ENCODE measurements around the gene KIF2C. TPM values are rescaled to one million over a fixed set of nuclear protein-coding genes. Genes with fewer than 3 reads are reported as not detected.

The KIF2C gene
- total and polyA plus RNA-seq, 9 of the 15 experiments (the other 6 are each of a cell fraction or from before 2014, with no cell fraction given): 84.9 to 226 (median 169) TPM

- TF ChIP-seq ZNF398 (CRISPR knock-in tag; IDR thresholded peaks at IDR 0.05): peak; percentile 6; the same call in 1 of the 2 replicates
- peak; percentile 96 for TF ChIP-seq ZNF780A (CRISPR knock-in tag; IDR thresholded peaks at IDR 0.05)
- TF ChIP-seq HNRNPUL1 (IDR thresholded peaks at IDR 0.05; ENCODE audit: low read length): peak; percentile 99
- TF ChIP-seq RBM39 (optimal IDR thresholded peaks at IDR 0.05; ENCODE audit: low read depth, low read length): peak; percentile 99
- peak; percentile 63; the same call in 1 of the 2 replicates for TF ChIP-seq MAX (CRISPR knock-in tag; IDR thresholded peaks at IDR 0.05)
- peak; percentile 60 for TF ChIP-seq GABPA (tag; conservative IDR thresholded peaks at IDR 0.05; ENCODE audit: low read depth)
- TF ChIP-seq ZNF263 (CRISPR knock-in tag; IDR thresholded peaks at IDR 0.05; ENCODE audit: borderline replicate concordance): peak; percentile 77; the same call in 1 of the 2 replicates
- TF ChIP-seq ZNF184 (CRISPR knock-in tag; IDR thresholded peaks at IDR 0.05): no peak
- TF ChIP-seq NR4A1 (CRISPR knock-in tag; IDR thresholded peaks at IDR 0.05): peak; percentile 66; the same call in 1 of the 2 replicates
- 0 out of 2 replicates have a peak, but pooled peaks have one; percentile 60 for TF ChIP-seq NR4A1 (tag; IDR thresholded peaks at IDR 0.05)
- peak in 1 of 3 experiments; percentile 80 for TF ChIP-seq YY1 (IDR thresholded peaks at IDR 0.05; ENCODE audit: borderline replicate concordance in 1 of 3, control insufficient read depth in 1 of 3, extremely low read depth in 1 of 3, insufficient read depth in 3 of 3, insufficient read length in 1 of 3, insufficient replicate concordance in 2 of 3, low read depth in 1 of 3, low read length in 2 of 3)
- TF ChIP-seq ZNF232 (CRISPR knock-in tag; IDR thresholded peaks at IDR 0.05): no peak
- TF ChIP-seq ZNF3 (CRISPR knock-in tag; IDR thresholded peaks at IDR 0.05): peak; percentile 96
- peak; percentile 62; the same call in 1 of the 2 replicates for TF ChIP-seq SMC3 (conservative IDR thresholded peaks at IDR 0.05; ENCODE audit: insufficient read depth, low read depth, low read length)
- TF ChIP-seq RFX1 (IDR thresholded peaks at IDR 0.05): peak; percentile 74
- peak; percentile 96 for TF ChIP-seq ZNF280B (CRISPR knock-in tag; IDR thresholded peaks at IDR 0.05)
- peak; percentile 99 for TF ChIP-seq RFX7 (CRISPR knock-in tag; IDR thresholded peaks at IDR 0.05)
- 0 out of 2 replicates have a peak, but pooled peaks have one; percentile 37 for TF ChIP-seq HMGXB4 (CRISPR knock-in tag; IDR thresholded peaks at IDR 0.05)
- TF ChIP-seq ZNF143 (CRISPR knock-in tag; IDR thresholded peaks at IDR 0.05): peak; percentile 90
- TF ChIP-seq ATF4 (CRISPR knock-in tag; IDR thresholded peaks at IDR 0.05): peak; percentile 95
These were observed 8.7 kb upstream of the KIF2C start, which contains the start of gene RNU5D-1 (continued) for GRCh38 chr1:44730741-44731512.

Data from K562 (cell line).